ENCODE measurements around the gene SPNS3.

The SPNS3 gene

GRCh38 chr17:4511199-4511932 is 77.6 kb downstream of the SPNS3 start:
- DNase-seq, result no peak

- DNase-seq, result no peak
Observed at GRCh38 chr17:4512156-4513112, 78.7 kb downstream of the SPNS3 start.

GRCh38 chr17:4513113-4514032 is 79.6 kb downstream of the SPNS3 start:
- DNase-seq, result no peak

DNA sequence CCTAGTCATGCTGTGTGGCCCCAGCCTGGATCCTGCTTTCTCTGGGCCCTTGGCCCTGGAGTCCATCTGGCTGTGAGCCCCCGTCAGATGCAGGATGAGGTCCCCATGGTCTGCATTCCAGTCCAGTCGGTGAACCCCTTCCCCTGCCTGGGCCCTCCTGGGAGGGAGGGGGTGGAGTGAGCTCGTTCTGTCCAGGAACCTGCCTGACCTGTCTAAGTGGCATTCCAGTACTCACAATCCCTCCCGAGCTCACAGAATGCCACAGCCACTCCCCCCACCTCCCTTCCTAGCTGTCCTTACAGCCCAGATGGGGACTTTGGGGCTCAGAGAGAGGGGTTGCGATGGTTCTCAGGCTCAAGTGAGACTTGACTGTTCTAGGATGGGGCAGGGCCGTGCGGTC is 80.5 kb downstream of the SPNS3 start:
- no peak for DNase-seq

DNA sequence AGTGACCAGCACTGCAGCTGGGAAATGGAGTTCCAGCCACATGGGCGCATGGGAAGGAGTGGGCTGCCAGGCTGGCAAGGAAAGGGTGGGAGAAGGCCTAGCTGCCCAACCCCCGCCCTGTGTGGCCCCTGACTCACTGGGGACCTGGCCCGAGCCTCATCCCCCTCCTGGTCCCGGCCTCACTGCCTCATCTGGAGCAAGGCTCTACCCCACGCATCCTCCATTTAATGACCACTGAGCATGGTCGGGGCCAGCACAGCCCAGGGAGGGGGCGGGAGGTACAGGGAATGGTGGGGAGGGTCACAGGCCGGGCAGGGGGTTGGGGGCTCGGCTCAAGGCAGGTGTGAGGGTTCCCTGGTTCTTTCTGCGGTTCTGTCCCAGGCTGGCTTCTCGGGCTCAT is 81.0 kb downstream of the SPNS3 start:
- no peak for DNase-seq

- no peak for DNase-seq
Observed at GRCh38 chr17:4515501-4515900, 81.8 kb downstream of the SPNS3 start.

GRCh38 chr17:4516735-4517134 is 83.0 kb downstream of the SPNS3 start:
- no peak for DNase-seq

DNA sequence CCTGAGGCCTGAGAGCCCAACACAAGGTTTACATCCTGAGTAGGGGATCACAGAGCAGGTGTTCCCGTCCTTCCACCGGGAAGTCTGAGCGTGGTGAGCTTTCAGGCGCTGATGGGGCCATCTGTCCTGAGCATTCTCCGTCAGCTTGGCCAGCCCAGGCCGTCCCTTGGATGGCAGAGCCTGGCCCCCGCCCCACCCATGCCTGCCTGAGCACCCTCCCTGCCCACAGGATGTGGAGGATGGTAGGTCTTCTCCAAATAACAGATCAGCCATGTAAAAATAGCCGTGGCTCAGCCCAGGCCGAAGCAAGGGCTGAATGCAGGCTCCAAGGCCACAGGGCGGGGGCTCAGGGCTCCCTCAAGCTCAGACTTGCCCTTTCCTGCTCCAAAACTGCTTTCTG is 85.2 kb downstream of the SPNS3 start:
- DNase-seq, result no peak

DNA sequence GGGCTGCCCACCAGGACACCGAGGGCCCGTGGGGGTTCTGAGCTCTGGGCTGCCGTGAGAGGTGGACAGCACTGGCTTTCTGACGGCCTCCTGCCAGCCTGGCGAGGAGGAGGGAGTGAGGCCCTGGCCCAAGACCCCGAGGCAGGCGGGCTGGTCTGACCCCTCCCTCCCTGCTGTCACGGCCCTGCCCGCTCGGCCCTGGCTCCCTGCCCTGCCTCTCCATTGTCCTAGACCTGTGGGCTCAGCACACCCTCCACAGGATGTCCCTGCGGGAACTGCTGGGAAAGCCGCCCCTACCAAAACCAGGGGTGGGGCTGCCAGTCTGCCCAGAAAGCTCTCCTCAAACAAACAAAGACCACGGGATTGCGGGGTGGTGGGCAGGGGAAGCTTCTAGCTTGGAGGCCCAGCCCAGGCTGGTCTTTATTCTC is 85.6 kb downstream of the SPNS3 start:
- no peak for DNase-seq

DNA sequence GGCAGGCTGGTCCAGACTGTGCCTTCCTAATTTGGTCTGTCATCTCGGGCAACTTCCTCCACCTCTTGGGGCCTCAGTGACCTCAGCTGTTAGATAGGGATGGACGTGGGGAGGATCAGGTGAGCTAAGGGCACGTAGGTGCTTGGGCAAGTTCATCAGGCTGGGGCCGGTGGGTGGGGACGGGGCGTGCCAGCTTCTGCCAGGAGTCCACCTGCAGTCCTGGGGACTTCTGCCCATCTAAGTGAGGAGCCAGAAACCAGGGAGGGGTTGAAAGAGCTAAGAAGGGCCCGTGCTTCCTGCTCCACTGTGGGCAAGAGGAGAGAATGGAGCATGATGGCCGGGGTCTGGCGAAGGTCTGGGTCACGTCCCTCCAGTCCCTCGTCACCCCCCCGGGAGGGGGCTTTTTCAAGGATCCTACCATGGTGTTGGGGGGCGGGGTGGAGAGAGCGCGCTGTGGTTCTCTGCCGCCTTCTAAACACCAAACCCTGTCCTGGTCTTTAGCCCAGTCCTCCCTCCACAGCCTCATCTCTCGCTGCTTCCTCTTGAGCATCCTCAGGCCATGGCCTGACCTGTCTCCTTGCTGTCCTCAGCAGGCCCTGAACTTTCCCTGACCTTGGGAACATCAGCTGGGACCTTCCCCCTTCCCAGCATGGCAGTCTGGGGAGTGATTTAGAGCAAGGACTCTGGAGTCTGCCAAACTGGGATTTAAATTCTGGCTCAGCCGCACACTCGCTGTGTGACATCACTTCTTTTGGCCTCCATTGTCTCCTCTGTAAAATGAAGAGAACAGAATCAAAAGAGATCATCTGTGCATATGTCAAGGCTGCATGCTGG is 86.5 kb downstream of the SPNS3 start:
- DNase-seq, result no peak

DNA sequence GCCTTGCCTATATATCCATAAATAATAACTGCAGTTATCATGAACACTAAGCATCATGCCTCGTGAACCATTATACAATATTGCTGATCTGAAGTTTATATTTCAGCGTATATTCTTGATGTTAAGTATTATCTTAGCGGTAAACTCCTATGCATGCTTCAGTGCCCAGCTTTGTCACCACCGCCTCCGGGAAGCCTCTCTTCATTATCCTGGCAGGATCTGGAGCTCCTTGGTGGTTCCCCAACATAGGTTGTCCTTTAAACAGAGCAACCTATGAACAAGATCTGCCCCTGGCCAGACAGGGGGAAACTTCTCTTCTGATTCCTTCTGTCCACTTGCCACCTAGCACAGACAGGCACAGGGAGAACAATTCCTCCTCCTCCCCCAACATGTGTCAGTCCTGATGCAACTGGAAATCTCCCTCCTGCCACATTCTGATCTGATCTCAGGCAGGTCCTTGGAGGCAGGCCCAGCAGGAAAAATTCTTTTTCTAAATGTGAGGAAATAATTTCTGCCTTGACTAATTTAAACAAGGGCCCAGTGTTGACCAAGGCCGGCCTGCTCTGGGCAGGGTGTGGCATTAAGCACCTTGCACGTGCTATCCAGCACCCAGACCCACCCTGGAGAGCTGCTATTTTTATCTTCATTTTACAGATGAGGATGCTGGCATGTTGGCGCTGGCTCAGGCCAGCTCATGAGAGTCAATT is 87.3 kb downstream of the SPNS3 start:
- DNase-seq, result no peak

GRCh38 chr17:4522661-4523060 is 88.9 kb downstream of the SPNS3 start:
- no peak for DNase-seq

DNA sequence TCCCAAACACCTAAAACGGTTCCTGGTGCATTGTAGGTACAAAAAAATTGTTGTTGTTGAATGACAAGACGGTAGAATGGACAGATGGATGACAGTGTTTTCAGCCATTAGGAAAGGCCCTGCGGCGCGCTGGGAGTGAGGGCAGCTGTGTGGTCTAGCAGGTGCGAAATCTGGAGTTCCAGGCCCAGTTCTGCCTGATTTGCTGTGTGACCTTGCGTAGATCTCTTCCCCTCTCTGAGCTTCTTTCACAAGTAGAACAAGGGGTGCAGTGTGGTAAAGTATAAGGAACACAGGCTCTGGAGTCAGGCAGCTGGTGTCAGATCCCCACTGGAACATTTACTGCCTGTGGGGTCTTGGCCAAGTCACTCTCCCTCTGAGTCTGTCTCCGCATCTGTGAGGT is 90.2 kb downstream of the SPNS3 start:
- DNase-seq, result no peak

GRCh38 chr17:4525691-4526397 is 92.1 kb downstream of the SPNS3 start:
- no peak for DNase-seq

DNA sequence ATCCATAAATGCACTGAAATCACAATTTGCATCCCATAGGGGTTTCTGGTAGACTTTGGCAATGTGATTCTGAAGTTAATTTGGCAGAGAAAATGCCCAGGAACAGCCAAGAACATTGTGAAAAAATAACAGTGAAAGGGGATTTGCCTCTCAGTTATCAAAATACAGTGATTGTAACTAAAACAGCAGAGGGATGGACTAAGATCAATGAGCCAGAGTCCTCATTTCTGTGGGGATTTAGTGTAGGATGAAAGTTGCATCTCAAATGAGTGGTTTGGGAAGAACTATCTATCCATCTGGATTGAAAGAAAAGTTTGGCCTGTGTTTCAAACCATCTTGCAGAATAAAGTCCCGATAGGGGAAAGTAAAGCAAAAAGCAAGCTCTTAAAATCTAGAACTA is 93.4 kb downstream of the SPNS3 start:
- no peak for DNase-seq

DNA sequence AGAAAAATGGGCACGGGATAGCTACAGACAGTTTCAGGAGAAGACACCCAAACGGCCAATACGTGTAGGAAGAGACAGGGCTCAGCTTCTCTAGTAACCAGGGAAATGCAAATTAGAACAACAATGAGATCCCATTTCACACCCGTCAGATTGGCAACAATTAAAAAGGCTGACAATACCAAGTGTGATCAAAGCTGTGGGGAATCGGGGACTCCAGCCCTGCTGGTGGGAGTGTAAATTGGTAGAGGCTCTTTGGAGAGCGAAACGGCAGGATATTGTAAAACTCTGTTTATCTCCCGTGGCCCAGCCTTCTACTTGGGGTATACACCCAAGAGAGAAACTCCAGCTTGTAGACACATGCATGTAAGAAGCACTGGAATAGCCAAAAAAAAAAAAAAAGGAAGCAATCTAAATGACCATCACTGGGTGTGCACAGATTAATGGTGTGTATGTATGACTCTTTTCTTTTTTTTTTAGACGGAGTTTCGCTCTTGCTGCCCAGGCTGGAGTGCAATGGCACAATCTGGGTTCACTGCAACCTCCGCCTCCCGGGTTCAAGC is 93.9 kb downstream of the SPNS3 start:
- no peak for DNase-seq

DNA sequence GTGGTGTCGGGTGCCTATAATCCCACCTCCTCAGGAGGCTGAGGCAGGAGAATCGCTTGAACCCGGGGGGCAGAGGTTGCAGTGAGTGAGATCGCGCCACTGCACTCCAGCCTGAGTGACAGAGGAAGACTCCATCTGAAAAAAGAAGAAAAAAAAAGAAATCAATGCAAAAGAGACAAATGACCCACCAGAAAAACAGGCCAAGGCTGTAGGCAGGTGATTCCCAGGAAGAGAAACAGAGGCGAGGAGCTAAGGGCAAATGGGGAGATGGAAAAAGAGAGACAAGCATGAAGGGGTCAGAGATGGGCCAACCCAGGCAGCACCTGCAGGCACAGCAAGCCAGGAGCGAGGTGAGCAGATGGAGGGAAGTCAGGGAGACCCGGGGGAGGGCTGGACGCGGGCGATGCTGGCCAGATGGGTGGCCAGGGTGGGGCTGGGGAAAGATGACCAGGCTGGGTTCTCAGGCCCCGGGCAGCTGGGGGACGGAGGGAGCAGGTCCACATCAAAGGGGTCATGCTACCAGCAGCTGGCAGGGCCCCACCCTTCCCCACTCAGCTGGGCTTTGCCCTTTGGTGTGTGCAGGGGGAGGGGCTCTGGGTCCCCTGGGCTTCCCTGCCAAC is 95.9 kb downstream of the SPNS3 start:
- DNase-seq, result no peak

DNA sequence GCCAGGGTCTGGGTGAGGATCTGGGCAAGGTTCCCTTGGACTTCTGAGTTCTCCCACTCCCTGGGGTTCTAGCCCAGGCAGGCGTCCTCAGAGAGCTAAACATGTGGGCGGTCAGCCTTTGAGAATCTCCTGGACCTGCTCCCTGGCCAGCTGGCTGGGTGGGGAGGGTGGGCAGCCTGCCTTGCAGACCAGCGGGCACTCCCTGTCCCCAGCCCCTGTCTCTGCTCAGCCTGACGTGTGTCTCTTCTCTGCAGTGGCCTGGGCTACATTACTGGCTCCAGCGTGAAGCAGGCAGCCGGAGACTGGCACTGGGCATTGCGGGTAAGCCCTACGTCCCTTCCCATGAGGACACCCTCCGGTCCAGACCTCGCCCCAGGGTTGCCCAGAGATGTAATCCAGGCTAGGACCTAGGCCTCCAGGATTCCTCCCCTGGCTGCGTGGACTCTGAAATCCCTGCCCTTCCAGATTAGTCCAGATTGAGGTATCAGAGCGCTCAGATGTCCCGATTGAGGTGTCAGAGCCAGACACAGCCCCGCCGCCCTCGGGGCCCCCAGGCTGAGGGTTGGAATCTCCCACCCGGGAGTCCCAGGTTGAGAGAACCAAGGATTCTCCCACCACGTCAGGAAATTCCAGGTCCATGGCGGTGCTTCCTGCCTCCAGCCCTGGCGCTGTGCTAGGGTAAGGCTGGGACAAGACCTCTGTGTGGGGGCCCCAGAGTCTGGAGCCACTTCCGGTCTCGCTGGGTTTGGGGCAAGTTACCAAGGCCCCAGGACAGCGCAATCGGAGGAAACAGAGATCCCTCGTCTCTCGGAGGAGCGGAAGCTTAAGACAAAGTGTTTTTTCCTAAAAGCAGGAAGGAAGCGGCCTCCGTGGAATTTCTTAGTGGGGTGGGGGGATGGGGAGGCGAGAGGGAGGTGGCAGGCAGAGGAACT is 97.3 kb downstream of the SPNS3 start:
- no peak for DNase-seq

Measured in activated CD4-positive, alpha-beta T cell treated with anti-CD3 and anti-CD28 coated beads, Interleukin-2, amount 50 U/mL, for 1 hour (primary cell).